OCI-LY7 (cell line): Measurements from ENCODE around the gene OBSL1.

Source experiments
- CTCF ChIP-seq: fragments of 200-600 bp; sonication (generic); conservative IDR thresholded peaks from 2 replicates; pipeline ENCODE4 v1.5.1; 2014; ENCODE audit warnings: mild to moderate bottlenecking, antibody characterized with exemption, low read length, moderate library complexity, mixed read lengths
- EZH2phosphoT487 ChIP-seq: fragments of 200-600 bp; sonication (generic); IDR thresholded peaks from 2 replicates; pipeline ENCODE4 v1.6.1; 2018; ENCODE audit warnings: low read depth, borderline replicate concordance, mild to moderate bottlenecking, mixed run types, antibody characterized with exemption, low read length, moderate library complexity, mixed read lengths

DNA sequence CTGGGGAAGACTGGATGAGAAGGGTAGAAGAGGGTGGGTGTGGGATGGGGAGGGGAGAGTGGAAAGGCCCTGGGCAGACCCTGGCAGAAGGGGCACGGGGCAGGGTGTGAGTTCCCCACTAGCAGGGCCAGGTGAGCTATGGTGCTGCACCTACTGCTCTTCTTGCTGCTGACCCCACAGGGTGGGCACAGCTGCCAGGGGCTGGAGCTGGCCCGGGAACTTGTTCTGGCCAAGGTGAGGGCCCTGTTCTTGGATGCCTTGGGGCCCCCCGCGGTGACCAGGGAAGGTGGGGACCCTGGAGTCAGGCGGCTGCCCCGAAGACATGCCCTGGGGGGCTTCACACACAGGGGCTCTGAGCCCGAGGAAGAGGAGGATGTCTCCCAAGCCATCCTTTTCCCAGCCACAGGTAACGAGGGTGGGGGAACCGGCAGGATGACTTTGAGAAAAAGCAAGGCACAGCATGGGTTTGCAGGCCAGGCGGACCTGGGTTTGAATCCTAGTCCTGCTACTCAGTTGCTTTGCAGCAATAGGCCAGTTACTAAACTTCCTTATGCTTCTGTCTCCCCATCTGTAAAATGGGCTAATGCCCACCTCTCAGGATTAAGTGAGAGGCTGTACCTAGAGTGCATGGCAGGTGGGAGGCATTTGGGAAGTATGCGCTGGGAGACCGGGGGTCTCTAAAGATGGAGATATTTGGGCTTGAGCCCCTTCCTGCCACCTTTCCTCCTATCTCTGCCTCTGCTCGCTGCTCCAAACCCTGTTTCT is 1.1 kb upstream of the OBSL1 start, which contains the start of gene INHA:
- TF ChIP-seq CTCF (no peak), EZH2phosphoT487 (no peak)
